KOPT-K1 (cell line): ENCODE measurements around the gene ERCC1.

Source experiments
- H3K27ac ChIP-seq: fragments of 200-600 bp; sonication (generic); 2 replicates; pipeline ENCODE4 v1.5.1; 2016; ENCODE audit warnings: antibody characterized with exemption, mild to moderate bottlenecking, low read depth, low read length; ENCODE audit not compliant: poor library complexity, severe bottlenecking
- H3K36me3 ChIP-seq: fragments of 200-600 bp; sonication (generic); 2 replicates; pipeline ENCODE4 v1.5.1; 2017; ENCODE audit warnings: antibody characterized with exemption, mild to moderate bottlenecking, low read length, moderate library complexity; ENCODE audit not compliant: insufficient read depth
- H3K9me3 ChIP-seq: fragments of 200-600 bp; sonication (generic); 2 replicates; pipeline ENCODE4 v1.5.1; 2017; ENCODE audit warnings: antibody characterized with exemption, low read length, mild to moderate bottlenecking; ENCODE audit not compliant: insufficient read depth, poor library complexity, severe bottlenecking

The ERCC1 gene

GRCh38 chr19:45464274-45464673 is 40.6 kb upstream of the ERCC1 start:
- no peak overlapping the region for H3K27ac ChIP-seq
- no peaks in the 10 kb centered on the region for H3K36me3 ChIP-seq
- H3K9me3 ChIP-seq, result no peaks in the 10 kb centered on the region

- Histone ChIP-seq H3K27ac (no peak overlapping the region), H3K36me3 (no peaks in the 10 kb centered on the region), H3K9me3 (no peaks in the 10 kb centered on the region)
Measured at GRCh38 chr19:45463241-45463640, 39.5 kb upstream of the ERCC1 start.

- no peaks in the 10 kb centered on the region for H3K9me3 ChIP-seq
- H3K27ac ChIP-seq, result no peak overlapping the region
- no peaks in the 10 kb centered on the region for H3K36me3 ChIP-seq
Measured at GRCh38 chr19:45462174-45462573, 38.5 kb upstream of the ERCC1 start.

- Histone ChIP-seq H3K27ac (no peak overlapping the region), H3K9me3 (no peaks in the 10 kb centered on the region), H3K36me3 (no peaks in the 10 kb centered on the region)
Measured at GRCh38 chr19:45460807-45461347, 37.2 kb upstream of the ERCC1 start.

GRCh38 chr19:45457776-45458175 is 34.1 kb upstream of the ERCC1 start:
- H3K9me3 ChIP-seq, result no peaks in the 10 kb centered on the region
- H3K27ac ChIP-seq, result no peak overlapping the region
- no peaks in the 10 kb centered on the region for H3K36me3 ChIP-seq

- Histone ChIP-seq H3K27ac (no peak overlapping the region), H3K36me3 (no peaks in the 10 kb centered on the region), H3K9me3 (no peaks in the 10 kb centered on the region)
Measured at GRCh38 chr19:45456500-45456815, 32.7 kb upstream of the ERCC1 start.

- no peaks in the 10 kb centered on the region for H3K36me3 ChIP-seq
- H3K27ac ChIP-seq, result no peak overlapping the region
- H3K9me3 ChIP-seq, result no peaks in the 10 kb centered on the region
Measured at GRCh38 chr19:45455707-45456499, 32.2 kb upstream of the ERCC1 start.

GRCh38 chr19:45451850-45452387 is 28.2 kb upstream of the ERCC1 start:
- no peaks in the 10 kb centered on the region for H3K36me3 ChIP-seq
- no peaks in the 10 kb centered on the region for H3K9me3 ChIP-seq
- H3K27ac ChIP-seq, result no peak overlapping the region

GRCh38 chr19:45451131-45451849 is 27.6 kb upstream of the ERCC1 start:
- no peaks in the 10 kb centered on the region for H3K9me3 ChIP-seq
- no peaks in the 10 kb centered on the region for H3K36me3 ChIP-seq
- no peak overlapping the region for H3K27ac ChIP-seq

GRCh38 chr19:45450012-45450333 is 26.3 kb upstream of the ERCC1 start:
- Histone ChIP-seq H3K36me3 (no peaks in the 10 kb centered on the region), H3K27ac (no peak overlapping the region), H3K9me3 (no peaks in the 10 kb centered on the region)

GRCh38 chr19:45448887-45449299 is 25.2 kb upstream of the ERCC1 start:
- no peaks in the 10 kb centered on the region for H3K36me3 ChIP-seq
- H3K9me3 ChIP-seq, result no peaks in the 10 kb centered on the region
- no peak overlapping the region for H3K27ac ChIP-seq

- H3K36me3 ChIP-seq, result no peaks in the 10 kb centered on the region
- H3K27ac ChIP-seq, result no peak overlapping the region
- no peaks in the 10 kb centered on the region for H3K9me3 ChIP-seq
Measured at GRCh38 chr19:45448425-45448756, 24.7 kb upstream of the ERCC1 start.

GRCh38 chr19:45446944-45447343 is 23.2 kb upstream of the ERCC1 start:
- Histone ChIP-seq H3K36me3 (no peaks in the 10 kb centered on the region), H3K27ac (no peak overlapping the region), H3K9me3 (no peaks in the 10 kb centered on the region)

GRCh38 chr19:45446295-45446694 is 22.6 kb upstream of the ERCC1 start:
- Histone ChIP-seq H3K27ac (no peak overlapping the region), H3K36me3 (no peaks in the 10 kb centered on the region), H3K9me3 (no peaks in the 10 kb centered on the region)

GRCh38 chr19:45445139-45445538 is 21.4 kb upstream of the ERCC1 start:
- no peak overlapping the region for H3K27ac ChIP-seq
- no peaks in the 10 kb centered on the region for H3K36me3 ChIP-seq
- H3K9me3 ChIP-seq, result no peaks in the 10 kb centered on the region
